HG03196 (cell line): ENCODE measurements around the gene C11orf21.

Experiments used
- ATAC-seq: cut with Tn5 transposase; IDR thresholded peaks from one replicate; pipeline ENCODE4 v1.9.1; 2021; ENCODE audit not compliant: unreplicated experiment

Gene C11orf21

DNA sequence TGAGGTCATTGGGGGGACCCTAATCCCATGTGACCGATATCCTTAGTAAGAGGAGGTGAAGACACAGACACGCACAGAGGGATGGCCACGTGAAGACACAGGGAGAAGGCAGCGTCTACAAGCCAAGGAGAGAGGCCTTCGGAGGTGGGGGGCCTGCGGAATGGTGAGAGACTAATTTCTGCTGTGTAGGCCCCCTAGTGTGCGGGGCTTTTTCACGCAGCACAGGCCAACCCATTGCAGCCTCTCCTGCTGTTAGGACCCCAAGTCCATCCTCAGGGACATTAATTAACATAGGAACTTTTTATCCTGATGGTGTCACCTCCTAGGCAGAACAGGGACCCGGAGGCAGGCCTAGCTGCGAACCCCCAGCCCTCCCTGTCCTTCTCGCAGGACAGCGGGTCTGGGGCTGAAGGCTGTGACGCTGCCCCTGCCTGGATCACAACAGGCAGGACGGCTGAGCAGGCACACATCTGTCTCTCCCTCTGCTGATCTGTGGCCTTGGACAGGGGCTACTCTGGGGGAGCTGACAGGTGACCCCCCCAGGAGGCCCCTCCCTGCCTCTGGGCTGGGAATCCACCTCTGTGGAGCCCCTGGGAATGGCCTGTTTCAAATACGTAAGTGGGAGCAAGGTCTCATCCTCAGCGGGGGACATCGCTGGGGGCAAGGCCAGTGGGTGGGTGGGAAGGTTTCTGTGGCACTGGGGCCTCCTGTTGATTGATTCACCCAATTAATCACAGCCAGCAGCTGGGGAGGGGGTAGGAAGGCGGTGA is 39.2 kb downstream of the C11orf21 start:
- no peak for ATAC-seq

GRCh38 chr11:2261436-2262230 is 40.1 kb downstream of the C11orf21 start:
- ATAC-seq: no peak

DNA sequence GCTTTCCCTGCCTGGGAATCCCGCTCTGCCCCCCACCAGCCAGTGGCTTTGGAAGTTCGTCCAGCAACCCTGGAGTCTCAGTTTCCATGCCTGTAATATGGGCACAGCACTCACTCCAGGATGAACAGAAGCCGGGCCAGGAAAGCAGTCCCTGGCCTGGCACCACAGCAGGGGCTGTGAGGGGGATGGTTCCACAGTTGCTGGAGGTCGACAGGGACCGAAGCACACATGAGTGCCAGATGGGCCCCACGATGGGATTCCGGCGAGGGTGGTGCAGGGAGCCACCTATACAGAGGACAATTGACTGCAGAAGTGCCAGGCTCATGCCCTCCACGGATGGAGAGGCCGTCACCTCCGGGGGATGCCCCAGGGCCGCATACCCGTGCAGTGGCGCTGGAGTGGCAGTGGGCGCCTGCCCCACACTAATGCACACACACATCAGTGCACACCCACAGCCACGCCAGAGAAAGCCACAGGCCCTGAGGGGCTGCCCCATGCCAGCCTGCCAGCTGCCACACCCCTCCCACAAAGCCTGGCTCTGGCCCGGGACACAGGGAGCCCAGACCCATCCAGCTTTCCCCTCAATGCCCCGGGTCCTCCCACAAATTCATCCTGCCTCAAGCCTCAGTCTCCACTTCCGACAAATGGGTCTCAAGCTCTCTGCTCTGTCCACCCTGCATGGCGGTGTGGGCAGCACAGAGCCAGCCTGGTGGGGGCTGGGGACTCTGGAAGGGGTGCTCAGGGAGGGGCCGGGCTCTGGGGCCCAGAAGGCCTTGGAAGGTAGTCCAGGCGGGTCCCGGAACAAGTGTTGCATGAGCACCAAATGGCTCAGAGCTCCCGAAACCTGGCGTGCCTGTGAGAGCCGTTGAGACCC is 41.0 kb downstream of the C11orf21 start:
- ATAC-seq: no peak

- no peak for ATAC-seq
These were observed 41.7 kb downstream of the C11orf21 start for GRCh38 chr11:2259897-2260451.

DNA sequence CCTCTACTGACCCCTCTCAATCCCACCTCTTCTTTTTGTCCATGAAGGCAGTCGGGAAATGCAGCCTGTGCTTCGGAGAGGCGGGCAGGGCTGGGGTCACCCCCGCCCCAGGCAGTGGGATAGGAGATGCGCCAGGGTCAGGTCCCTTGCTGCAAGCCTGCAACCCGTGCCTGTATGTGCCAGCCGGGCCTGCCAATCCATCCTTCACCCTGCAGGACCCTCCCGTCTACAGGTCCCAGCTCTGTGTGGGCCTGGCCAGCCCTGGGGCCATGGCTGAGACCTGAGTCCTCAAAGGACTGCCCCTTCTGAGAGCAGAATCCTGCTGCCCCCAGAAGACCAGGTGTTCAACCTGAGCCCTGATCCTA is 42.3 kb downstream of the C11orf21 start:
- ATAC-seq: no peak

DNA sequence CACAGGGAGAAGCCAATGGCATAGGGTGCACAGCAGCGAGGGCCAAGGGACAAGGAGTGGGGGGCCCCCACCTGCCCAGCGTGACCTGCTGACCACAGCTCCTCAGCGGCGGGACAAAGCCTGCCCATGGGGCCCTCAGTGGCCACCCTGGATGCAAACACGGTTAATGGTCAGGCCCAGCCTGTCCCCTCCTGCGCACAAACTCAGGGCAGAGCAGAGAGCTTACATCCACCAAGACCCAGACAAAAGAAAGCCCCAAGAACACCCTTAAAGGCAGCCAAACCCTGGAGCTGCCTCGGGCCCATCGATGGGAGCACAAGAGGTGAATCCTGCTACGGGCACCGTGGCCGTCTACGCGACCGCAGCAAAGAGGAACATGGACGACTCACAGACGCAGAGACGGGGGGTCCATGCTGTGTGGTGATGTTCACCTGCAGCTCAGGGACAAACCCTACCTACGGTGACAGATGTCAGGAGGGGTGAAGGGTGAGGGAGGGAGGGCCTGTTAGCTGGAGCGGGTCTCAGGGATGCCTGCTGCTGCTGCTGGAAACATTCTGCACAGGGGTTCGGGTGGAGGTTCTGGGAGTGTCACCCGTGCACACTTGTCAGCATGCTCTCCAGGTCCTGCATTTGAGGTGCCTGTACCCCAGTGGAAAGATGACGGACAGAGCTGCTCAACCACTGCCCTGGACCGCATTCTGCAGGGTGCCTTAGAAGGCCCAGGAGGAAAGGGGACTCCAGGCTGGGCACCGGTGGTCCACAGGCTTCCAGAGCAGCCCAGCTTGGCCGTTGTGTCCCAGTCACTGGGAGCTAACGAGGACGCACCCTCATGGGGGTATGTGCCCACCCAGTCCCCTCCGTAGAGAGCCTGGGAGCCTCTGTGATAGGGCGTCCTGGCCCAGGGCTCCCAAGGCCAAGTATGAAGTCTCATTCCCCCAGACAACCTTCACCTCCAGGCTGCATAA is 42.9 kb downstream of the C11orf21 start:
- no peak for ATAC-seq

- ATAC-seq: no peak
These were observed 44.6 kb downstream of the C11orf21 start for GRCh38 chr11:2256951-2257700.

DNA sequence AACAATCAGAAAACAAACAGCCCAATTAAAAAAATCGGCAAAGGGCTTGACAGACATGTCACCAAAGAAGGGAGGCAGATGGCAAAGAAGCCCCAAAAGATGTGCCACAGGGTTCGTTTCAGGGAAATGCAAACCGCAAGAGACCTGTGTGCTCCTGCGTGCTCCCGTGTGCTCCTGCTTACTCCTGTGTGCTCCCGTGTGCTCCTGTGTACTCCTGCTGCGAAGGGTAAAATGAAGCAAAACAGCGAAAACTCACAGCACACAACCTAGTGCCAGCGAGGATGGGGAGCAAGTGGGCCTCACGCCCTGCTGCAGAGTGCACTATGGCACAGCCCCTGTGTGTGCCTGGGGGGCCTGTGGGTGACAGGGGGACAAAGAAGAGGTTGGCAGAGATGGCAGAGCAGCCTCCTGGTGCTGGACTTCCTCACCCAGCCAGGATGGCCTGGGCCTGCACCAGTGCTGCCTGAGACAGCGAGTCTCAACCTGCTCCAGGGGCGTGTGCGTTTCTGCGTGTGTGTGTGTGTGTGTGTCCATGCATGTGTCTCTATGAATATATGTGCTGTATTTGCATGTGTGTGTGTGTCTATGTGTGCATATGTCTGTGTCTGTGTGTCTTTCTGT is 45.3 kb downstream of the C11orf21 start:
- ATAC-seq: no peak

- no peak for ATAC-seq
These were observed 49.7 kb downstream of the C11orf21 start for GRCh38 chr11:2252018-2252417.

DNA sequence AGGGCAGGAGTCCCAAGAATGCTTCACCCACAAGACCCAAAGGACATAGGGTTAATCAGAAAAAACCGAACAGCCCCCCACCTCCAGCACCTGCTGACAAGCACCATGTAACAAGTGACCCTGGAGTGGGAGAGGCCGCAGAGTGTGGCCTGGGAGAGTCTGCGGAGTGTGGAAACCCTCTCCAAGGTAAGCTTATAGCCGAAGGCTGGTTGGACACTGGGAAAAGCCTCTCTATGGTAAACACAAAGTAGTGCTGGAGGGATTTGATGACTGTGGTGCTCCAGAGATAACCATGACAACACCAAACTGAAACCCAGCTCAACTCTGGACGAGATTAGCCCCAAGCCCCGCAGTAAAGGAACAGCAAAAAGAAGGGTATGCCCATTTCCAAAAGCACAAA is 50.6 kb downstream of the C11orf21 start:
- no peak for ATAC-seq

- ATAC-seq: no peak
These were observed 51.2 kb downstream of the C11orf21 start for GRCh38 chr11:2250485-2250884.

DNA sequence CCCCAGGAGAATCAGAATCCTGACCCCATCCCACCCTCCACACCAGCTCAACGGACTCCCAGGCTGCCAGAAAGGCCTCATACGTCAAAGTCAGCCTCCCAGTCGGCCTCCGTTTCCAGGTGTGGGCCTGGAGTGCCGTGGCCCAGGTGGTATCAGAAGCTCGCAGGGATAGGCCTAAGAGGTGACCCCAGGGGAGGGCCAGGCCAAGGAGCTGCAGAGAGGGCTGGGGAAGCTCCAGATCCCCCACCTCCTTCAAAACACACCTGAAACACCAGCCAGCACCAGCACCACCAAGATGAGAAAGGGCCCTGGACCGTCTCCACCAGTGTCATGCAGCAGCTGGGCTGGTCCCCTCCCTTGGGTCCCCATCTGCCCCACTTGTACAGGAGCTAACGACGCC is 51.7 kb downstream of the C11orf21 start:
- no peak for ATAC-seq

- ATAC-seq: no peak
These were observed 52.4 kb downstream of the C11orf21 start for GRCh38 chr11:2249189-2249916.

GRCh38 chr11:2248762-2249161 is 53.0 kb downstream of the C11orf21 start:
- ATAC-seq: no peak

- ATAC-seq: no peak
These were observed 53.5 kb downstream of the C11orf21 start for GRCh38 chr11:2248242-2248641.

GRCh38 chr11:2247496-2247895 is 54.2 kb downstream of the C11orf21 start:
- no peak for ATAC-seq
